HK-2 (cell line): Measurements from ENCODE around the gene KIR3DL2.
"Not testable (repeated sequence)": the region's sequence is repeated elsewhere in the genome, so short reads cannot be mapped to it uniquely, and the experiment has no call there.

Experiments used
- DNase-seq: peaks from one replicate; pipeline ENCODE4 v3.0.0-alpha.2; 2018; ENCODE audit not compliant: unreplicated experiment

The KIR3DL2 gene

GRCh38 chr19:54871696-54872095, 21.5 kb downstream of the KIR3DL2 start:
- DNase-seq = no peak

GRCh38 chr19:54873990-54874389, 23.7 kb downstream of the KIR3DL2 start, which contains the start of gene FCAR:
FCAR (plus strand) TSS chr19:54874235; CDS start chr19:54874290, 55 bp downstream.
- no peak for DNase-seq

GRCh38 chr19:54875506-54875905, 25.3 kb downstream of the KIR3DL2 start:
- no peak for DNase-seq

GRCh38 chr19:54877471-54877870, 27.2 kb downstream of the KIR3DL2 start:
- no peak for DNase-seq

GRCh38 chr19:54881884-54882283, 31.6 kb downstream of the KIR3DL2 start:
- DNase-seq = no peak

GRCh38 chr19:54882758-54883157, 32.5 kb downstream of the KIR3DL2 start:
- no peak for DNase-seq

GRCh38 chr19:54883228-54883627, 33.0 kb downstream of the KIR3DL2 start:
- DNase-seq = no peak

GRCh38 chr19:54888239-54888638, 38.0 kb downstream of the KIR3DL2 start:
- no peak for DNase-seq

- no peak for DNase-seq
These were observed 39.3 kb downstream of the KIR3DL2 start for GRCh38 chr19:54889566-54889965.

- no peak for DNase-seq
These were observed 43.2 kb downstream of the KIR3DL2 start for GRCh38 chr19:54893406-54893805.

- not testable (repeated sequence) for DNase-seq
These were observed 43.9 kb downstream of the KIR3DL2 start for GRCh38 chr19:54894106-54894505.

GRCh38 chr19:54896036-54896435, 45.8 kb downstream of the KIR3DL2 start:
- DNase-seq = no peak

GRCh38 chr19:54898685-54899084, 48.4 kb downstream of the KIR3DL2 start:
- not testable (repeated sequence) for DNase-seq

- DNase-seq = not testable (repeated sequence)
These were observed 49.4 kb downstream of the KIR3DL2 start for GRCh38 chr19:54899646-54900045.

- DNase-seq = not testable (repeated sequence)
These were observed 50.9 kb downstream of the KIR3DL2 start for GRCh38 chr19:54901153-54901552.

- DNase-seq = no peak
These were observed 51.8 kb downstream of the KIR3DL2 start for GRCh38 chr19:54902061-54902460.

GRCh38 chr19:54903303-54903702, 53.1 kb downstream of the KIR3DL2 start:
- DNase-seq = no peak

- DNase-seq = not testable (repeated sequence)
These were observed 54.0 kb downstream of the KIR3DL2 start for GRCh38 chr19:54904261-54904660.

GRCh38 chr19:54905421-54905802, 55.2 kb downstream of the KIR3DL2 start:
- no peak for DNase-seq

GRCh38 chr19:54905803-54906511, 55.7 kb downstream of the KIR3DL2 start, which contains the start of gene NCR1:
NCR1 (plus strand) TSS chr19:54906148; CDS start chr19:54906188, 40 bp downstream.
- no peak for DNase-seq

GRCh38 chr19:54906819-54907218, 56.6 kb downstream of the KIR3DL2 start:
- DNase-seq = no peak

GRCh38 chr19:54907899-54908298, 57.7 kb downstream of the KIR3DL2 start:
- DNase-seq = not testable (repeated sequence)
